T-helper 2 cell treated with Interferon-gamma antibody and Interleukin-4, amounts not matched to agents 5 μg/mL and 100 μg/mL, for 36 hours (primary cell): ENCODE results near the gene PTPRM.

Experiments
- DNase-seq: peaks from one replicate; pipeline ENCODE4 v3.0.0; 2021; ENCODE audit warnings: low spot score
- H3K27ac Mint-ChIP-seq: one replicate; pipeline ENCODE4 v1.8.0; 2021; ENCODE audit warnings: mild to moderate bottlenecking, mixed read lengths
- H3K27me3 Mint-ChIP-seq: one replicate; pipeline ENCODE4 v1.8.0; 2021; ENCODE audit warnings: low read depth, mixed read lengths
- H3K36me3 Mint-ChIP-seq: one replicate; pipeline ENCODE4 v1.8.0; 2021; ENCODE audit warnings: low read depth, mixed read lengths
- H3K4me1 Mint-ChIP-seq: one replicate; pipeline ENCODE4 v1.8.0; 2021; ENCODE audit warnings: low read depth, mixed read lengths
- H3K4me3 Mint-ChIP-seq: one replicate; pipeline ENCODE4 v1.8.0; 2022; ENCODE audit warnings: mild to moderate bottlenecking, moderate library complexity, mixed read lengths
- H3K9me3 Mint-ChIP-seq: one replicate; pipeline ENCODE4 v1.8.0; 2021; ENCODE audit warnings: mixed read lengths

Gene PTPRM

DNA sequence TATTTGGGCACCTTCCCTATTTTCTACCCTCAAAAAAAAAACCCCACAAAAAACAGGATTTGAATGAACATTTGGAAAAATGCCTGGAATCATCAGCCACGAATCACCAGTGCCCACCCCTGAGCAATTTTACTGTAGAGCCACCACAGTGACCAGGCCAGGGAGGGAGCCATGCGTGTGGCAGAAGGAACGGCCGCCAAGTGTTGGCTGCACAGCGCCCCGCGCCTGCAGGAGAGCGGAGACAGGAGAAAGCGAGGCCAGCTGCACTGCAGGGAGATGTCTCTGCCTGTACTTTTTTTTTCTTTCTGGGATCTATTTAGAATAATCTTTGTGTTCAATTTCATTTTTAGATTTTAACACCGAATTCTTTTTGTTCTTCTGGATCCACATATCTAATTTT lies 772.8 kb downstream of the PTPRM start:
- Mint-ChIP-seq H3K4me1 (no peaks in the 10 kb centered on the region), H3K4me3 (no peak overlapping the region), H3K27ac (no peak overlapping the region)

DNA sequence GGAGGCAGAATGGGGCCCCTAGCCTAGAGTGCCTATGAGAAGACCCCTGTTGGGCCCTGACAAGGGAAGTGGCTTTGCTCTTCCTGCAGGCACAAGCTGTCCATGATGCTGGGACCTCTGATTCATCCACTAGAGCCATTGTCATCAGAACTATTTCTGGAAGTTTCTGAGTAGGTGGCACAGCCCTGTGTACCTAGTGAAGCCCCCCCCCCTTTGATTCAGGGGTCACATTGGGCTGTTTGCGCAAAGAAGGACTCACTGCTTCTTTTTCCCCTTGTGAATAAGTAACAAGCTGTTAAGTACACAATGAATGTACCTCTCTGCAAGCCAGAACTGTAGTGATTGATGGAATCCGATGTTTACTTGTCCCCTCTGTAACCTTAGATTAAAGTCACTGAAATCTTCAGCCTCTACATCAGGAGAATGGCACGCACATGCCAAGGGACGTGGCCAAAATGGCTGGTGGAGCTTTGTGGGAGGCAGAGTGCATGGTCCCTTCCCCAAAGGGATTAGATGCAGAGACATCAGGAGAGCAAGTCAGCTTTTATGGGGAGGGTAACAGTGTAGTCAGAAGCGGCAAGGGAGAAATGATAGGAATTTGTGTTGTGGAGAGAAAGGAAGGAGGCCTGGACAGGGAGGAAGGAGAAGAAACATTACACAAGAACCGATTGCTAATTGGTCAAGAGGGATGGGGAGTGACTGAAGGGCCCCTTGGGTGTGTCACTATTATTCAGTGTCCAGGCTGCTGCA lies 774.5 kb downstream of the PTPRM start:
- H3K4me1 Mint-ChIP-seq, result no peaks in the 10 kb centered on the region
- no peak overlapping the region for H3K27ac Mint-ChIP-seq
- H3K27me3 Mint-ChIP-seq, result no peaks in the 10 kb centered on the region
- no peak overlapping the region for H3K4me3 Mint-ChIP-seq
- H3K36me3 Mint-ChIP-seq, result no peaks in the 10 kb centered on the region
- no peak for DNase-seq
- no peaks in the 10 kb centered on the region for H3K9me3 Mint-ChIP-seq

More for the DNA sequence above, 772.8 kb downstream of the PTPRM start:
- DNase-seq, result no peak
- H3K27me3 Mint-ChIP-seq, result no peaks in the 10 kb centered on the region
- H3K36me3 Mint-ChIP-seq, result no peaks in the 10 kb centered on the region
- H3K9me3 Mint-ChIP-seq, result no peaks in the 10 kb centered on the region

DNA sequence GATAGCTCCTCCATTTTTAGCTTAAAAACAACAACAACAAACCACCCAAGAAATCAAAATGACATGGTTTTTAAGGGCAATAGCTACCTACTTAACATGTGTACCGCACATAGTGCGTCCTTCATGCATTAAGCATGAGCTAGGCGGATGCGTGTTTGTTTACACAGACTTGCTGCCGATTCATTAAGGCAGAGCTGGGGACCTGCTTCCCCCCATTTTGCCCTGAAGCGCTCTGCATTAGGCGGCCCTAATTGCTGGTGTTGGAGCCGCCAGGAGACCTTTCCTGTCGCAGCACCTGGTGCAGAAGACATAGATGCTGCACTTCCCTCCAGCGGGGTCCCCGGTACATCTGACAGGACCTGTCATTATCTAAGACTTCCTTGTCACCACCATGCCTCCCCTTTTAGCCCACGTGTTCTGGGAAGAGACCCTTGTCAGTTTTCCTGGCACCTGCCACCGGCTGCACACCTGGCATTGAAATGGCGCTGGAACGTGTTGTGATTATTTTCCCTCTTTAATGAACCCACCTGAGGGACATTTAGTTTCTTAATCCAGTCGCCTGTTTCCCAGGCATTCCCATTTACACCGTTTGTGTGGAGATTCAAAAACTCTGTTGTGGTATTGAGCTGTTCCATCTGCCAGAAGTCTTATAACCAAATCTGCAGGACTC lies 781.1 kb downstream of the PTPRM start:
- no peaks in the 10 kb centered on the region for H3K36me3 Mint-ChIP-seq
- no peak overlapping the region for H3K4me3 Mint-ChIP-seq
- no peaks in the 10 kb centered on the region for H3K4me1 Mint-ChIP-seq
- no peaks in the 10 kb centered on the region for H3K9me3 Mint-ChIP-seq
- DNase-seq, result no peak
- H3K27ac Mint-ChIP-seq, result no peak overlapping the region
- H3K27me3 Mint-ChIP-seq, result no peaks in the 10 kb centered on the region

DNA sequence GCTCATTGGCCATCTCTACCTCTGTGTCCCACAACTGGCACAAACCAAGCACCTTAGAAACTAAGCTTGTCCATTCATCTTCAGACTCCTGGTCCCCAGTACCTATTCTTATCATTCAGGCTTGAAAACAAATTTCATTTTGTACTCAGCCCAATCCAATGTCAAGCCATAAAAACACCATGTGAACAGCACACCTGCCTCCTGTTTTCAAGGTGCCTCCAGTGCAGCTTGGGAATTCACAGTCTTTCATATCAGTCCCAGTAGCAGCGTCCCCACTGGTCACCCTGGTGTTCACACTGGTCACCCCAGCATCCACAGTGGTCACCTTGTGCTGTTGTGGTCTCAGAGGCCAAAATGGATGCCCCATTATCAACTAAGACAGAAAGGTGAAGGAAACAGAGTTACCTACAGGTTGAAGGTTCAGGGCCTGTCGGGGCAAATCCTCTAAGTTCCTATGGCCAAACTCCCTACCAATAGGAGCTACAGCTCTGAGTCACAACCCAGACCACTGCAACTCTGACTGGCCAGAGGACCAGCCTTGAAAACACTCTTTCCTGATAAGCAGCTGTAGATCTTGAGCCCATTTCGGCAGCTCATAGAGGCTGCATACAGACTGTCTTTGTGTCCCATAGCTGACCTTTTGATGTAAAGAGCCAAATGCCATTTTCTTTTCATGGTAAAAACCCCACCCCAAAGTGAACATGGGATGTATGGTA lies 782.6 kb downstream of the PTPRM start:
- Mint-ChIP-seq H3K27me3 (no peaks in the 10 kb centered on the region), H3K27ac (no peak overlapping the region), H3K36me3 (no peaks in the 10 kb centered on the region), H3K9me3 (no peaks in the 10 kb centered on the region), H3K4me3 (no peak overlapping the region), H3K4me1 (no peaks in the 10 kb centered on the region)
- no peak for DNase-seq

DNA sequence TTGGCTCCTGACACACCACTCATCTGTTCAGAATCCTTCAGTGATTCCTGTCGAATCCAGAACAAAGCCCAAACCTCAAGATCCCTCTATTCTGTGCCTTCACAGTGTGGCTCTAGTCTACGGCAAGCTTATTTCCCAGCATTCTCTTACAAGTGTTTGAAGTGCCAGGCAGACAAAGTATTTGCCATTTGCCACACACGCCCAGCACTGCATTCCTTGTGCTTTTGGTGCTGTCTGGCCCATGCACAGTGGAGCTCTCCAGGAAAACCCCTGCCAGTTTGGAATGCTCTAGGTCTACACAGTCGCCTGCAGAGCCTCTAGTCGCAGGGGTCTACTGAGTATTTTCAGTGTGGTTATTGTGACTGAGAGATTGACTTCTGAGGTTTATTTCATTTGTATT lies 783.5 kb downstream of the PTPRM start:
- no peaks in the 10 kb centered on the region for H3K9me3 Mint-ChIP-seq
- no peaks in the 10 kb centered on the region for H3K4me1 Mint-ChIP-seq
- H3K36me3 Mint-ChIP-seq, result no peaks in the 10 kb centered on the region
- no peak overlapping the region for H3K27ac Mint-ChIP-seq
- H3K4me3 Mint-ChIP-seq, result no peak overlapping the region
- no peaks in the 10 kb centered on the region for H3K27me3 Mint-ChIP-seq
- no peak for DNase-seq

DNA sequence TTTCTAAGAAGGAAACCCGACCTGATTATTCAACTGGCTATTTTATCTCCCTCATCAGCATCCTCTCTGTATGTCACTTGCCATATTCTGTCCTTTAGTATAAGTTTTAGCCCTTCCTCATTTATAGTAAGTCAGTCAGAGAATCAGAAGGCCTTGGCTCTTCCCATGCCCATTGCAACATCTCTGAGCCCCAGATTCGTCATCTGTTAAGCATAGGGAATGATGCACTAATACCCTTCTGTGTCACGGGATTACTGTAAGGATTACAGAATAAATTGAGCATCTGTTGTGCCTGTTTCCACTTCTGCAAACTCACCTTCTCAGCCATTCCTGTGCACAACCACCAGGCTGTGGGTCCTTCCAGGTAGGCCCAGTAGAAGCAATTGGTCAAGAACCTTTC lies 784.0 kb downstream of the PTPRM start:
- H3K27ac Mint-ChIP-seq, result no peak overlapping the region
- no peaks in the 10 kb centered on the region for H3K36me3 Mint-ChIP-seq
- no peak for DNase-seq
- no peaks in the 10 kb centered on the region for H3K4me1 Mint-ChIP-seq
- no peaks in the 10 kb centered on the region for H3K27me3 Mint-ChIP-seq
- H3K4me3 Mint-ChIP-seq, result no peak overlapping the region
- no peaks in the 10 kb centered on the region for H3K9me3 Mint-ChIP-seq

DNA sequence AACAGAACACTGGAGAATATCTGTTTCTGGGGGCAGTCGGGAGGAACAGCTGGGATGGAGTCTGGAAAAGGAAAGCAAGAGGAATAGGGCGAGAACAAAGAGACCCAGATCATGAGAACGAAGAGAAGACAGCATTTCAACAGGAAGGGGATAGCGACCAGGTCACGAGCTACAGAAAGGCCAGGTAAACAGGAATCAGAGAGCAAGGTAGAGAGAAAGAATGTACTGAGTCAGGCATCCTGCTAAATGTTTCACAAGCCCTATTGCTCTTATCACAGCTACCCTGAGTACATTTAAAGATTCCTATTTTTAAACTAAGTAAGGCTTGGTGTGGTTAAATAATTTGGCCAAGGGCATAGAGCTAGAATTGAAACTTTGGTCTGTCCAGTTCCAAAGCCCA lies 787.2 kb downstream of the PTPRM start:
- no peak for DNase-seq
- Mint-ChIP-seq H3K27me3 (no peaks in the 10 kb centered on the region), H3K27ac (no peak overlapping the region), H3K9me3 (no peaks in the 10 kb centered on the region), H3K36me3 (no peaks in the 10 kb centered on the region), H3K4me3 (no peak overlapping the region), H3K4me1 (no peaks in the 10 kb centered on the region)

DNA sequence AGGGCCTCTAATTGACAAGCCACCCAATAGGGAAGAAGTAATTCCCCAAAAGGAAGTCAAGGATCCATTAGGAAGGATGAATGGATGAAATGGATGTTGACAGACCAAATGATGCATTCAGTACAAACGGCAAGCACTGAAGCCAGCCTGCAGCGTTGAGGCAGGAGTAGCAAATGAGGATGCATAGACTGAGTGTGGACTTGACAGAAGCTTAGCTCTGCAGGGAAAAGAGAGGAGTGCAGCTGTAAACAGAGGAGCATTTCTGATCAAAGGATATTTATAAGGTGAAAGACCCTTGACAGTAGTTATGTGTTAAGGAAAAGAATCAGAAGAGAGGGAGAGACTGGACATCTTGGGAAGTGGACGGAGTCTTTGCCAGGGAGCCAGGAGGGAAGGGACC lies 788.9 kb downstream of the PTPRM start:
- DNase-seq, result no peak
- no peak overlapping the region for H3K4me3 Mint-ChIP-seq
- H3K27ac Mint-ChIP-seq, result no peak overlapping the region
- H3K27me3 Mint-ChIP-seq, result no peaks in the 10 kb centered on the region
- no peaks in the 10 kb centered on the region for H3K36me3 Mint-ChIP-seq
- no peaks in the 10 kb centered on the region for H3K9me3 Mint-ChIP-seq
- no peaks in the 10 kb centered on the region for H3K4me1 Mint-ChIP-seq

DNA sequence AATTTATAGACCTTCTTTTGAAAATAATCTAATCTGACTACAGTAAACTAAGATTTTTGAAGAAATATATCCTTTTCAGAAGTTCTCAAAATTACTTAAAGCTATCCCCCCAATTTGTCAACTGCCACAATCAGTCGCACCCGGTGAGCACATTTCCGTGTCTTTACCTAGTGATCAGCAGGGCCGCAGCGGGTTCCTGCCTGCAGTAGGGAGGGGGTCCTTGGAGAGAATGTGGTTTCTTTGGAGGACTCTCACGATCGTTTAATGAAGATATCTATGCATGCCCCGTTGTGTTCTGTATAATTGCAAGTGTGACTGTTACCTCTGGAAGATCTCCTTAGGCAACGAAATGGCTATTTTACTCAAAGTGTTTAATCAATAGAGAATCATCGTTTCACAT lies 790.2 kb downstream of the PTPRM start:
- no peaks in the 10 kb centered on the region for H3K9me3 Mint-ChIP-seq
- H3K27me3 Mint-ChIP-seq, result no peaks in the 10 kb centered on the region
- no peak overlapping the region for H3K4me3 Mint-ChIP-seq
- no peak for DNase-seq
- no peaks in the 10 kb centered on the region for H3K4me1 Mint-ChIP-seq
- no peaks in the 10 kb centered on the region for H3K36me3 Mint-ChIP-seq
- no peak overlapping the region for H3K27ac Mint-ChIP-seq

DNA sequence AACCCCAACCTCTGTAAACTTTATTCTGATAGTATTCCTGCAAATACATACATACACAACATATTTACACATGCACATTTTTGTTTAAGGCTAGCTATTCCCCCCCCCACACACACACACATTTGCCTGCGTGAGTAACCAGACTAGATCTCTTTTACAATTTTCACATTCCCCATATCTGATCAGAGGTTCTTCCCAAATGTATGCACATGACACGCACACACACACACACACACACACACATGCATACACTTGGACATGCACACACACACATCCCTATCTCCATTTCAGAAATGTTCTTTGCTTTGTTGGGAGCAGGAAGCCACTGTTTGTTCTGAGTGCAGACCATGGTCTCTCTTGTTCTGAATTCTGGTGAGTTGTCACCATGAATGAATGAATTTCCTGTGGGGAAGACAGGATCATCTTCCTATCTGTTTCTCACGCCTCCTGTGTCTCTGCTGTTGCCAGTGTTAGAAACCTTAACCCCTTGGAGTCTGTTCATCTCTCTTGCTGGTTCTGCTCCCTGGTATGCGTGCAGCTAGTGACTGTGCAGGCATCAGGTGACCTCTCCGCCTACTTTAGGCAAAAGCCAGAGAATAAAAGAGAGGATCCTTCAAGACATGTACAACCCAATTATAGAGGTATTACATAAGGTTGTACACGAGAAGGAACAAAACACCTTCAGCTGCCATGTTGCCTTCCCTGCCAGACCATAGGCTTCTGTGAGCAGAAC lies 791.1 kb downstream of the PTPRM start:
- no peak overlapping the region for H3K4me3 Mint-ChIP-seq
- H3K4me1 Mint-ChIP-seq, result no peaks in the 10 kb centered on the region
- H3K27ac Mint-ChIP-seq, result no peak overlapping the region
- no peak for DNase-seq
- no peaks in the 10 kb centered on the region for H3K36me3 Mint-ChIP-seq
- no peaks in the 10 kb centered on the region for H3K27me3 Mint-ChIP-seq
- H3K9me3 Mint-ChIP-seq, result no peaks in the 10 kb centered on the region

DNA sequence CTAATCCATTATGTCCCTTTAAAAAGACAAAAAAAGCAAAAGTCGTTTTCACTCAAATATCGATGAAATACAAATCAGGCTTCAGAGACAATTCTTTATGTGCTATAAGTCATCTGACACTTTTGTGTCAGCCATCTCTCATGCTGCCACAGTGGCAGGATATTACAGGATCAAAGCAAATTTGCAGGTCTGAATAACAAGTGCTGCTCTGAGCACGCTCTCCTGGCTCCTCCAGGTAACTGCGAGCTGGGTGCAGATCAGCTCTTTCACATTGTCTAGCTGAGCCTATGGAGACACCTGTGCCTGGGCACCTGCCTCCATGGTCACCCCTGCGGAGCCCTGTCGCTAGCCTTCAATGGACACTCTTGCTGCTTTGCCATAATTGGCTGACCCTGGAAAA lies 792.0 kb downstream of the PTPRM start:
- Mint-ChIP-seq H3K4me1 (no peaks in the 10 kb centered on the region), H3K4me3 (no peak overlapping the region), H3K27ac (no peak overlapping the region), H3K27me3 (no peaks in the 10 kb centered on the region), H3K36me3 (no peaks in the 10 kb centered on the region), H3K9me3 (no peaks in the 10 kb centered on the region)
- no peak for DNase-seq

DNA sequence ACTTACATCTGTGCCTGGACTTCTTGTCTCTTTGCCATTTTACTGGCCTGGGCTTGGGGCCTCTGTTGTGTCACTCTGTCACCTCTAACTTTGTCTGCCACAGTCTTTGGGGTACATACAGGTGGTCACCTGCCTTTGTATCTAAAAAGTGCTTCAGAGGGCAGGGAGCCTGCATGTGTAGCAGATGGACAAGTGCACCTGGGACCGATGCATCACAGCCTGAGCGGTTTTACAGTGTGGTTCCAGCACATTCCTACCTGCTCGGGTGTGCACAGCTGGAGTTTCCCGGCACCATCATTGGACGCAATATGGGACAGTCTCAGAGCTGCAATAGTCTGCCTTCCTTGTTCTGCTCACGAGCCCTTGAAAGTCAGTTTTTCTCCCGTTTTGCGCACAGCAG lies 792.4 kb downstream of the PTPRM start:
- DNase-seq, result no peak
- H3K27ac Mint-ChIP-seq, result no peak overlapping the region
- no peaks in the 10 kb centered on the region for H3K27me3 Mint-ChIP-seq
- H3K36me3 Mint-ChIP-seq, result no peaks in the 10 kb centered on the region
- no peaks in the 10 kb centered on the region for H3K4me1 Mint-ChIP-seq
- H3K4me3 Mint-ChIP-seq, result no peak overlapping the region
- H3K9me3 Mint-ChIP-seq, result no peaks in the 10 kb centered on the region

DNA sequence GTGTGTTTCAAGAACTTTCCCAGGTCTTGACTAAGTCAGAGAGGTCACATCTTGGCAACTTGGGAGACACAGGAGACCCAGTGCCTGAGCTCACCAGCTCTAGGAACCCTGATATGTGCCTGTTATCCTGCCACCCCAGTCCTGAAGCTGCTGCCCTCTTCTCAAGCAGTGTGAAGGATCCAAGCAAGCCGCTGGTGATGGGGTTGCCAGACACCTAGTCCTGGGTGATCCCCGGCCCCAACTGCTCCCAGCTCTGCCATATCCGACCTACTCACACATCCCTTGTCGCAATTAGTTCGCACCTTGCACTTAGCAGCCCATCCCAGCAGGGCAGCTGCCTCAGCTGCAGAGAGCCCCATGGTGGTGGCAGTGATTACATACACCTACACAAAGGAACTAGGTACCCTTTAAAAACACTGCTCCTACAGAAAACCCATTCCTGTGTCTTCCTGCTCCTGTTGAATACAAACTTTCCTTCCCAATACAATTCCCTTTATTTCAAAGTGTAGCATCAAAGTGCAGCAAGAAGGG lies 794.9 kb downstream of the PTPRM start:
- peaks cover 15% of the 10 kb centered on the region for H3K27me3 Mint-ChIP-seq
- H3K27ac Mint-ChIP-seq, result no peak overlapping the region
- no peak for DNase-seq
- H3K4me3 Mint-ChIP-seq, result no peak overlapping the region
- no peaks in the 10 kb centered on the region for H3K36me3 Mint-ChIP-seq
- H3K4me1 Mint-ChIP-seq, result no peaks in the 10 kb centered on the region
- H3K9me3 Mint-ChIP-seq, result no peaks in the 10 kb centered on the region

DNA sequence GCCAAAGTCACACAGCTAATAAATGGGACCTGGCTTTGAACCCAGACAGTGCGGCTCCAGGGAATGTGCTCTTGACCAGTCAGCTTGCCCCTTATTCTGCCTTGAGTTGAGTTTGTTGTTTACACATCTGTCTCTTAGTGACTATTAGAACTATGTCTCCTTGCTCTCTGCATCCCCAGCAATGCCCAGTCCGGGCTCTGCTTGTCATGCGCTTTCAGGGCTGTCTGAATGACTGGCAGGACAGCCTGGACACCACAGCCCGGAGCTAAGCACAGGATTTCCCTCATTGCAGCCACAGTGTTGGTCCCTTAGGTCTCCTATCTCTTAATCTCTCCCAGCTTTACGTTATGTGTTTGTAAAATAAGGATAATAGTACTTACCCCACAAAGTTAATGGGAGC lies 795.7 kb downstream of the PTPRM start:
- peaks cover 21% of the 10 kb centered on the region for H3K27me3 Mint-ChIP-seq
- no peaks in the 10 kb centered on the region for H3K9me3 Mint-ChIP-seq
- H3K36me3 Mint-ChIP-seq, result no peaks in the 10 kb centered on the region
- no peaks in the 10 kb centered on the region for H3K4me1 Mint-ChIP-seq
- no peak overlapping the region for H3K4me3 Mint-ChIP-seq
- DNase-seq, result no peak
- no peak overlapping the region for H3K27ac Mint-ChIP-seq
